HG02938 (cell line): Measurements from ENCODE around the gene CARD19.

Experiments
- ATAC-seq: cut with Tn5 transposase; IDR thresholded peaks from one replicate; pipeline ENCODE4 v1.9.1; 2021; ENCODE audit warnings: mild to moderate bottlenecking, moderate library complexity; ENCODE audit not compliant: unreplicated experiment

Gene CARD19

GRCh38 chr9:93061791-93062763 is 33.9 kb upstream of the CARD19 start:
- no peak for ATAC-seq

GRCh38 chr9:93064392-93065134 is 31.5 kb upstream of the CARD19 start:
- peak; percentile 94 for ATAC-seq

- no peak for ATAC-seq
Measured at GRCh38 chr9:93065135-93065720, 30.8 kb upstream of the CARD19 start.

- no peak for ATAC-seq
Measured at GRCh38 chr9:93066978-93067603, 28.9 kb upstream of the CARD19 start.

GRCh38 chr9:93068956-93069355 is 27.1 kb upstream of the CARD19 start:
- ATAC-seq: no peak

GRCh38 chr9:93071464-93071863 is 24.6 kb upstream of the CARD19 start:
- ATAC-seq: no peak

- no peak for ATAC-seq
Measured at GRCh38 chr9:93072383-93072795, 23.6 kb upstream of the CARD19 start.

- no peak for ATAC-seq
Measured at GRCh38 chr9:93076101-93076791, 19.8 kb upstream of the CARD19 start.

- no peak for ATAC-seq
Measured at GRCh38 chr9:93076792-93077128, 19.3 kb upstream of the CARD19 start.

GRCh38 chr9:93077367-93077766 is 18.6 kb upstream of the CARD19 start:
- ATAC-seq: no peak

- no peak for ATAC-seq
Measured at GRCh38 chr9:93077811-93078210, 18.2 kb upstream of the CARD19 start.

GRCh38 chr9:93079371-93079770 is 16.6 kb upstream of the CARD19 start:
- ATAC-seq: no peak

GRCh38 chr9:93080406-93080805 is 15.6 kb upstream of the CARD19 start:
- no peak for ATAC-seq

- ATAC-seq: no peak
Measured at GRCh38 chr9:93081081-93081529, 14.9 kb upstream of the CARD19 start.

GRCh38 chr9:93081931-93082330 is 14.1 kb upstream of the CARD19 start:
- ATAC-seq: no peak

- ATAC-seq: no peak
Measured at GRCh38 chr9:93082841-93083411, 13.1 kb upstream of the CARD19 start.

GRCh38 chr9:93083592-93084470 is 12.2 kb upstream of the CARD19 start:
- no peak for ATAC-seq

- no peak for ATAC-seq
Measured at GRCh38 chr9:93084471-93084881, 11.5 kb upstream of the CARD19 start.

- ATAC-seq: no peak
Measured at GRCh38 chr9:93085676-93086075, 10.3 kb upstream of the CARD19 start.
